A673 (cell line): ENCODE measurements around the gene CREBRF. TPM values are rescaled to one million over a fixed set of nuclear protein-coding genes. Genes with fewer than 3 reads are reported as not detected.
"Not testable (repeated sequence)": the region's sequence is repeated elsewhere in the genome, so short reads cannot be mapped to it uniquely, and the experiment has no call there.

Experiments used
- BruUV-seq: library from RNA; stranded (reverse); fragments of 400-500 nt; replicated peaks from 2 replicates; lab custom pipeline; 2021; lab: Mats Ljungman, UMichigan
- CTCF ChIA-PET: fragments of 300-600 bp; sonication (Branson Sonifier 250); formaldehyde crosslinking; loops from one replicate; lab custom pipeline; 2022; ENCODE audit warnings: antibody characterized with exemption; lab: Charles Lee
- POLR2A ChIA-PET: fragments of 300-600 bp; sonication (Branson Sonifier 250); formaldehyde crosslinking; loops from one replicate; lab custom pipeline; 2022; ENCODE audit warnings: antibody characterized with exemption; ENCODE audit not compliant: low non-redundant PET; lab: Charles Lee
- DNase-seq: peaks from one replicate; pipeline ENCODE4 v3.0.0-alpha.2; 2015; ENCODE audit warnings: low spot score
- H3K27ac ChIP-seq: fragments of 200-600 bp; sonication (generic); 2 replicates; pipeline ENCODE4 v1.5.1; 2016; ENCODE audit warnings: mixed run types, low read depth, mild to moderate bottlenecking, mixed read lengths, antibody characterized with exemption, low read length; ENCODE audit not compliant: poor library complexity, severe bottlenecking
- H3K27me3 ChIP-seq: fragments of 200-600 bp; sonication (generic); replicated peaks from 2 replicates; pipeline ENCODE4 v1.6.1; 2017; ENCODE audit warnings: mixed run types, low read depth, mild to moderate bottlenecking, mixed read lengths, antibody characterized with exemption, low read length; ENCODE audit not compliant: insufficient read depth, poor library complexity
- H3K36me3 ChIP-seq: fragments of 200-600 bp; sonication (generic); 2 replicates; pipeline ENCODE4 v1.6.1; 2016; ENCODE audit warnings: mixed run types, mild to moderate bottlenecking, mixed read lengths, antibody characterized with exemption, low read length; ENCODE audit not compliant: insufficient read depth, poor library complexity, severe bottlenecking
- H3K4me1 ChIP-seq: fragments of 200-600 bp; sonication (generic); 2 replicates; pipeline ENCODE4 v1.6.1; 2017; ENCODE audit warnings: mixed run types, mild to moderate bottlenecking, mixed read lengths, antibody characterized with exemption, low read length; ENCODE audit not compliant: insufficient read depth, poor library complexity, severe bottlenecking
- H3K4me3 ChIP-seq: fragments of 200-600 bp; sonication (generic); 2 replicates; pipeline ENCODE4 v1.5.1; 2016; ENCODE audit warnings: low read depth, mixed run types, mild to moderate bottlenecking, mixed read lengths, low read length; ENCODE audit not compliant: poor library complexity, severe bottlenecking
- H3K9me3 ChIP-seq: fragments of 200-600 bp; sonication (generic); 2 replicates; pipeline ENCODE4 v1.6.1; 2016; ENCODE audit warnings: mixed run types, low read depth, mild to moderate bottlenecking, mixed read lengths, antibody characterized with exemption, low read length; ENCODE audit not compliant: poor library complexity, severe bottlenecking
- CTCF ChIP-seq: fragments of 300-800, 200-600 bp; sonication (generic); conservative IDR thresholded peaks from 2 replicates; pipeline ENCODE4 v1.5.1; 2017; ENCODE audit warnings: low read depth, mild to moderate bottlenecking, antibody characterized with exemption, low read length, moderate library complexity, mixed read lengths
- EZH2 ChIP-seq: fragments of 200-600 bp; sonication (generic); IDR thresholded peaks from 2 replicates; pipeline ENCODE4 v1.6.1; 2017; ENCODE audit warnings: borderline replicate concordance, low read depth, mild to moderate bottlenecking, mixed read lengths, antibody characterized with exemption, low read length; ENCODE audit not compliant: poor library complexity, severe bottlenecking
- intact Hi-C: fragments of 100-400 bp; cut with micrococcal nuclease; formaldehyde crosslinking; loops from one replicate; pipeline ENCODE4 v1.10.0; 2022; ENCODE audit not compliant: unreplicated experiment
- total RNA-seq: library from RNA; stranded (reverse); gene quantifications from 2 replicates; pipeline ENCODE4 v1.2.3, GENCODE V29; 2021

Gene CREBRF
- total RNA-seq, 1 experiment from 2014 or later = 1.5 TPM

GRCh38 chr5:173114536-173114935 lies 58.4 kb downstream of the CREBRF start:
- no peaks in the 10 kb centered on the region for H3K9me3 ChIP-seq
- intact Hi-C loops = no loop called here
- H3K36me3 ChIP-seq = no peaks in the 10 kb centered on the region
- TF ChIP-seq EZH2 = no peak
- TF ChIP-seq CTCF = no peak
- H3K27me3 ChIP-seq = no peaks in the 10 kb centered on the region
- no peaks in the 10 kb centered on the region for H3K4me1 ChIP-seq
- no peak overlapping the region for H3K27ac ChIP-seq
- DNase-seq = no peak
- ChIA-PET POLR2A (no interaction called here), CTCF (no interaction called here)
- BruUV-seq = no TSS peak
- H3K4me3 ChIP-seq = no peak overlapping the region

DNA sequence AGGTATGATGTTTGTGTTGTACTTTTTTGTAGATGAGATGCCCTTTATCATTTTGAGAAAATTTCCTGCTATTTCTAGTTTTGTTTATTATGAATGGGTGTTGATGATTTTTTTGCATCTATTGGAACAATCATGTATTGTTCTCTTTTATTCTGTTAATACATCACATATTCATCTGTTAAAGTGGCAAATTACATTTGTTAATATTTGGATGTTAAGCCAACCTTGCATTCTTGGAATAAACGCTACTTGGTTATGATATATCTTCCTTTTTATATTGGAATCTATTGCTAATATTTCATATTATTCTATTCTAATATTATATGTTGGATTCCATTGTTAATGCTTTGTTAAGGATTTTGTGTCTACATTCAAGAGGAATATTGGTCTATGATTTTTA lies 63.6 kb downstream of the CREBRF start:
- Histone ChIP-seq H3K4me1 (no peaks in the 10 kb centered on the region), H3K36me3 (no peaks in the 10 kb centered on the region), H3K9me3 (no peaks in the 10 kb centered on the region), H3K27me3 (no peaks in the 10 kb centered on the region), H3K27ac (no peak overlapping the region), H3K4me3 (no peak overlapping the region)
- ChIA-PET POLR2A (no interaction called here), CTCF (no interaction called here)
- TF ChIP-seq CTCF (no peak), EZH2 (no peak)
- no TSS peak for BruUV-seq
- no peak for DNase-seq
- intact Hi-C loops = no loop called here

DNA sequence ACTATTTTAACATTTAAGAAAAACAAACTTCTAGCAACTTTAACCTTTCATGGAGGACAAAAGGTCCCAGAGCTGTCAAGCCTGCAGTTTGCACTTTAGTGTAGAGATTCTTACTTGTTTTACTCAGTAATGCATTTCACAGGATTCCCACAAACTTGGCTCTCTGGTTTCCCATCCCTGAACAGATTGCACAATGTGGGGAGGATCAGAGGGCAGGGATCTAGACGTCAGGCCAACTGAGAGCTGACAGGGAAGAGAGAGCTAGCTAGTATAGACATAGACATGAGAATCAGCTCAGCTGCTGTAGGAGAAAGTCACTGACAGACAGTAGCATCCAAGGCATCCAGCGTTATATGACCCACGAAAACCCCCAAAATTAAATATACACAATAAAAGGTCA lies 67.3 kb downstream of the CREBRF start:
- DNase-seq = no peak
- ChIA-PET CTCF (no interaction called here), POLR2A (no interaction called here)
- intact Hi-C loops = no loop called here
- Histone ChIP-seq H3K4me1 (no peaks in the 10 kb centered on the region), H3K9me3 (no peaks in the 10 kb centered on the region), H3K36me3 (no peaks in the 10 kb centered on the region), H3K4me3 (no peak overlapping the region), H3K27me3 (no peaks in the 10 kb centered on the region), H3K27ac (no peak overlapping the region)
- no peak for TF ChIP-seq CTCF
- TF ChIP-seq EZH2 = no peak
- BruUV-seq = no TSS peak

- intact Hi-C loops, H3K4me3 ChIP-seq, POLR2A ChIA-PET: not testable (repeated sequence)
These were observed 76.0 kb downstream of the CREBRF start for GRCh38 chr5:173132166-173132565.

More at GRCh38 chr5:173132166-173132565, 76.0 kb downstream of the CREBRF start:
- H3K36me3 ChIP-seq, H3K27ac ChIP-seq, CTCF ChIA-PET, BruUV-seq, DNase-seq, H3K9me3 ChIP-seq, H3K27me3 ChIP-seq, H3K4me1 ChIP-seq: not testable (repeated sequence)
